Subcutaneous abdominal adipose tissue (tissue), 5 donors: Measurements from ENCODE around the gene AK5.

ENCODE experiments used
- H3K27ac ChIP-seq: one replicate; pipeline ENCODE4 v1.7.0; 2013; ENCODE audit warnings: low read depth, mild to moderate bottlenecking, inconsistent platforms, low read length, moderate library complexity
- H3K27me3 ChIP-seq, 5 donors: one replicate each; pipeline ENCODE4 v1.7.0; 2013; ENCODE audit warnings: low read length in 5 of 5, inconsistent platforms in 1 of 5; ENCODE audit not compliant: control insufficient read depth in 5 of 5, insufficient read depth in 4 of 5
- H3K36me3 ChIP-seq, 5 donors: one replicate each; pipeline ENCODE4 v1.7.0; 2013; ENCODE audit warnings: low read length in 5 of 5; ENCODE audit not compliant: control insufficient read depth in 5 of 5, insufficient read depth in 5 of 5
- H3K4me1 ChIP-seq, 5 donors: one replicate each; pipeline ENCODE4 v1.7.0; 2013; ENCODE audit warnings: low read length in 5 of 5, mild to moderate bottlenecking in 3 of 5, moderate library complexity in 1 of 5; ENCODE audit not compliant: control insufficient read depth in 5 of 5, insufficient read depth in 5 of 5
- H3K4me3 ChIP-seq, 5 donors: one replicate each; pipeline ENCODE4 v1.7.0; 2013; ENCODE audit warnings: low read length in 5 of 5, low read depth in 1 of 5
- H3K9ac ChIP-seq, 5 donors: one replicate each; pipeline ENCODE4 v1.7.0; 2013; ENCODE audit warnings: low read length in 5 of 5, mild to moderate bottlenecking in 4 of 5, moderate library complexity in 3 of 5
- H3K9me3 ChIP-seq, 5 donors: one replicate each; pipeline ENCODE4 v1.7.0; 2013; ENCODE audit warnings: low read length in 5 of 5; ENCODE audit not compliant: control insufficient read depth in 5 of 5
- donor health status: healthy.
- donor health status: healthy.
- donor health status: healthy.
- donor health status: healthy.
- donor health status: healthy.

The AK5 gene

DNA sequence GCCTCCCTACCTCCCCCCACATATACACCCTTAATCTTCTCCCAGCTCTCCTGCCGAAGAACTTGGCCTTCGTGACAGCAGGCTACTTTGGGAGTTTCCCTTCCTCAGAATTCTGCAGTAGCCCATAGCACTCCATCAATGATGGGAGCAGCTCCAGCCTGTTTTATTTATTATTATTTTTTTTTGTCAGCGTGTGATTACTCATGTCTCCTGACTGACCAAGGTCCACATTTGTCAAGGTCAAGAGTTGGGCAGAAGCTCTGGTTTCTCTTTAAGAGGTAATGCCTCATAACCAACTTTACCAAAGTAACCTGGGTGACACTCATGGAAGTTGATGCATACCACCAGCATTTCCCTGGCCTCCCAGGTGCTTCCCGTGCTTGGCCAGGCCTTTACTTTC is 275.2 kb downstream of the AK5 start:
- Histone ChIP-seq H3K9ac (no peak overlapping the region), H3K9me3 (peaks cover 0 to 2% (median 0%) of the 10 kb centered on the region in 5 donors), H3K4me3 (no peak overlapping the region)

DNA sequence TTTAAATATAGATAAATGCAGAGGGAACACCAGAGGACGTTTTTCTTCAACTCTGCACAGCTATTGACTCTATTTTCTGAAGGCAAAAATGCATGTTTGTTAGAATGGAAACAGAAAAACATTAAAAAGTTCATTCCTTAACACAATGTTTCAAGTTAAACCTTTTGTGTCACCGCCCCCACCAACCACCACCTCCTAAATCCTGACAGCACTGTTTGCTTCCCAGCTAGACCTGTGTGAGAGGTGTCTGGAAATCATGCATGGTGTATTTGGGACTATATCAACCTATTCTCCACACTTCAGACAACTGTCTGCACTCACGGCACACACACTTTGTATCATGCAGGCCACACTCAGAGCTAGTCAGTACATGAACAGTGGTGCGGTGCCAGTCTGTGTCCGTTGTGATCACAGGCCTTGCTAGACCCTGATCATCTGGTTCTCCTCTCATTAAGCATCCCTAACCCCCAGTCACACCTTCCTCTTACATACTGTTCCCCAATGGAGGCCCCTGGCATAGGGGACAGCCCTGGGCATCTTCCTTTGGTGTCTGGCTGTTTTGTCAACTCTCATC is 276.9 kb downstream of the AK5 start:
- Histone ChIP-seq H3K4me3 (no peak overlapping the region), H3K27ac (no peak overlapping the region), H3K4me1 (no peaks in the 10 kb centered on the region), H3K36me3 (peaks cover 0 to 20% (median 4%) of the 10 kb centered on the region in 5 donors), H3K27me3 (no peaks in the 10 kb centered on the region), H3K9ac (no peak overlapping the region), H3K9me3 (peaks cover 0 to 2% (median 0%) of the 10 kb centered on the region in 5 donors)

More for the DNA sequence above, 275.2 kb downstream of the AK5 start:
- H3K27ac ChIP-seq: no peak overlapping the region
- H3K36me3 ChIP-seq: peaks cover 0 to 16% (median 4%) of the 10 kb centered on the region in 5 donors
- no peaks in the 10 kb centered on the region for H3K27me3 ChIP-seq
- H3K4me1 ChIP-seq: no peaks in the 10 kb centered on the region

DNA sequence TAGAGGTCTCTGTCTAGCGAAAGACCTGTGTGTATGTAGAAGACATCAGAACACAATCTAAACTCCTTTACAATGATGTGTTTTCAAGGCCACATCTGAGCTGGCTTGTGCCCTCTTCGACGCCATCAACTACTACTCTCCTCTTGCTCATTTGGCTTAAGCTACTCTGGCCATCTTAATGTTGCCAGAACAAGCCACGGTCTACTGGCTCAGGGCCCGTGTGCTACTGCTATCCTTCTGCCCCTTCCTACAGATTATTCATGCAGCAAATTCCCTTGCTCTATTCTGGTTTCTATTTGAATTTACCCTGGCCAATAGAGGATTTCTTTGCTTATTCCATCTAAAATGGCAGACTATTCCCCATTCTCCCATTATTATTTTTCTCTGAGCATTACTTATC is 278.9 kb downstream of the AK5 start:
- Histone ChIP-seq H3K27me3 (no peaks in the 10 kb centered on the region), H3K27ac (no peak overlapping the region), H3K9ac (no peak overlapping the region), H3K36me3 (peaks cover 11 to 35% (median 15%) of the 10 kb centered on the region in 5 donors), H3K9me3 (peaks cover 0 to 2% (median 0%) of the 10 kb centered on the region in 5 donors), H3K4me3 (no peak overlapping the region), H3K4me1 (no peaks in the 10 kb centered on the region)

DNA sequence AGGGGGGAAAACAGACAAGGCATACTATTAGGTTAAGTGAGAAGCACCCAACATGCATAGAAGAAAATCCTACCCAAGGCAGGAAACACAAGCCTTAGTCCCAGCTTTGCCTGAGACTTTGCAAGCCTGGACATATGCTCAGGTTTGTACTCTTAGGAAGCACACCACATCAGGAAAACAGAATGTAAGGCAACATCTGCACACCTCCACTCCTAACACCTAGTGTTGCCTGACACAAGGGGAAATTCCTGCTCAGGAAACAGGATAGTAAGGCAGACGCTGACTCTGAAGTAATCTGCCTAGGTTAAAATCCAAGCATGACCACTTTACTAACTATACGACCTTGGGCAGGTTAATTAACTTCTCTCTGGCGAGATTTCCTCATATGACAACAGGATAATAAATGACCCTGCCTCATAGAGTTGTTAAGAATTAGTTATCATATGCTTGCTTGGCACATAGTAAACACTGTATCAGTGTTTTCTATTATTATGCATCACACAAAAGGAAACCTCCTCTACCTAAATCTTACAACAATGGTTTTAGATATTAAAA is 280.9 kb downstream of the AK5 start:
- H3K9ac ChIP-seq: no peak overlapping the region
- H3K9me3 ChIP-seq: peaks cover 0 to 2% (median 0%) of the 10 kb centered on the region in 5 donors
- no peaks in the 10 kb centered on the region for H3K27me3 ChIP-seq
- H3K36me3 ChIP-seq: peaks cover 31 to 54% (median 34%) of the 10 kb centered on the region in 5 donors
- no peak overlapping the region for H3K4me3 ChIP-seq
- no peak overlapping the region for H3K27ac ChIP-seq
- no peaks in the 10 kb centered on the region for H3K4me1 ChIP-seq

DNA sequence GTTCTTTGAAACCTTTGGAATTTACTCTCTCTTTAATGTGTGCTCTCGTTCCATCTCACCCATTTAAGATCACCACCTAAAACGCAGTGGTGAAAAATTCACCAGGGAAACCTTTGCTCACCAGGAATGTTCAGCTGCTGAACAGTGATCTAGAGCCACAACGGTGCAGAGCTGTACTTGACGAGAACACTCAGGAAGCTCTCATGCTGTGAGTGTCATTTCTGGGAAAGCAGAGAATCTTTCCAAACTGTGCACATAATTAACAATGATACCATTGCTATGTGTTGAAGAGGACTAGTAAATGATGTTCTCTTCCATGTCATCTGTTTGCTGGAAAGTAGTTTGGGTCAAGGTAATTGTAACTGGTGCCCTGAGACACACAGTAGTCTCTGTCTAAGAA is 283.5 kb downstream of the AK5 start:
- Histone ChIP-seq H3K27me3 (no peaks in the 10 kb centered on the region), H3K36me3 (peaks cover 31 to 55% (median 43%) of the 10 kb centered on the region in 5 donors), H3K9ac (no peak overlapping the region), H3K9me3 (no peaks in the 10 kb centered on the region), H3K4me3 (no peak overlapping the region), H3K27ac (no peak overlapping the region), H3K4me1 (no peaks in the 10 kb centered on the region)

DNA sequence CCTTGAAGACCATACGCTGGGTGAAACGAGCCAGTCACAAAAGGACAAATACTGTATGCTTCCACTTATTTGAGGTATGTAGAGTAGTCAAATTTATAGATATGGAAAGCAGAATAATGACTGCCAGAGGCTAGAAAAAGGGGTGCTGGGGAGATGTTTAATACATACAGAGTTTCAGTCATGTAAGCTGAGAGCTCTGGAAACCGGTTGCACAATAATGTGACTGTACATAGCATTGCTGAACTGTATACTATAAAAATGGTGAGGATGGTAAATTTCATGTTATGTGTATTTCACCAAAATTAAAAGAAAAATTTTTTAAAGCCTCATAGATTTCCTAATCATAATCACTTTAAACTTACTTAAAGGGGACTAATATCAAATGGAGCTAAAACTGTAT is 289.8 kb downstream of the AK5 start:
- no peak overlapping the region for H3K4me3 ChIP-seq
- H3K36me3 ChIP-seq: peaks cover 33 to 59% (median 48%) of the 10 kb centered on the region in 5 donors
- no peaks in the 10 kb centered on the region for H3K9me3 ChIP-seq
- H3K9ac ChIP-seq: no peak overlapping the region
- H3K4me1 ChIP-seq: no peaks in the 10 kb centered on the region
- H3K27me3 ChIP-seq: no peaks in the 10 kb centered on the region
- no peak overlapping the region for H3K27ac ChIP-seq

DNA sequence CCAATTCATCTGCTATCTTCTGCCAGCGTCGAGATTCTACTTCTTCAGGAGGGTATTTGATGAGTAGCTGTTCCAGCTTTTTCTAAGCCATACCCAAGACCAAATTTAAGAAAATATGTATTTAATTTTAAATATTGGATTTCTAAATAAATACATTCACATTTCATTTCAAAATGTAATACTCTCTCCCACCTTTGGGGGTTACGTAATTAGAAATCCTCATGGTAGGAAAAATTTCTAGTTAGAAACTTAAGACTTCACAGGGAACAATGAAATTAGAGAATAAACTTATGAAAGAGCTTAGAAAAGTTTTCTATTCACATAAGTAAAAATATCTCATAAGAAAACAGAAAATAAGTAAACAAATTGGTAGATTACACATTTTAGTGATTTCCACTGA is 297.7 kb downstream of the AK5 start:
- Histone ChIP-seq H3K4me1 (no peaks in the 10 kb centered on the region), H3K4me3 (no peak overlapping the region), H3K9me3 (no peaks in the 10 kb centered on the region), H3K27me3 (no peaks in the 10 kb centered on the region), H3K36me3 (peaks cover 26 to 60% (median 46%) of the 10 kb centered on the region in 5 donors), H3K27ac (no peak overlapping the region), H3K9ac (no peak overlapping the region)

DNA sequence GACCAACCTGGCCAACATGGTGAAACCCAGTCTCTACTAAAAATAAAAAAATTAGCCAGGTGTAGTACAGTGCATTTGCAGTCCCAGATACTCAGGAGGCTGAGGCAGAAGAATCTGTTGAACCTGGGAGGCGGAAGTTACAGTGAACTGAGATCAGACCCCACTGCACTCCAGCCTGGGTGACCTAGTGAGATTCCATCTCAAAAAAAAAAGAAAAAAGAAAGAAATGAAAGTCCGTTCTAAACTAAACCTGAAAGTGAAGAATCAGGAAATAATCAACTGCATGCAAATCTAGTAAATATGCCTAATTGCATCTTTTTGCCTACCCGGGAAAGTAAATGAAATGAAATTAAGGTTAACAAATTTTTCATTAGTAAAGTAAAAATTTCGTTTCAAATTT is 301.1 kb downstream of the AK5 start:
- no peak overlapping the region for H3K27ac ChIP-seq
- H3K9me3 ChIP-seq: no peaks in the 10 kb centered on the region
- H3K36me3 ChIP-seq: peaks cover 13 to 36% (median 30%) of the 10 kb centered on the region in 5 donors
- no peak overlapping the region for H3K9ac ChIP-seq
- no peaks in the 10 kb centered on the region for H3K4me1 ChIP-seq
- no peaks in the 10 kb centered on the region for H3K27me3 ChIP-seq
- H3K4me3 ChIP-seq: no peak overlapping the region

DNA sequence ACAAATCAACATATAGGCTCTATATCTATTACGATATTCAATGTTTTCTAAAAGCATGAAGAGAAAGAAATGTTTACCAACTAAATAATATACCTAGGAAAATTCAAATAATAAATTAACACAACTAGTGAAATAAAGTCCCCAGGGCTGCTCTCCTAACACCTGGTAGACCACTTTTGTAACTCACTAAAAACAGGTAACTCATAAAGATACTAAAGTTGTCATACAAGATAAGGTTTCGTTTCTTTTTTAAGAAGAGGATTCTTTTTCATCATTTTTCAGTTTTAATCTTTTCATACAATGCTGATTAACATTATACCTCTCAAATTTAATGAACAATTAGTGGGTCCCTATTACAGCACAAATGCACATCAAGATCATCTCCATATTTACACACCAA is 301.7 kb downstream of the AK5 start:
- H3K4me3 ChIP-seq: no peak overlapping the region
- H3K4me1 ChIP-seq: no peaks in the 10 kb centered on the region
- H3K36me3 ChIP-seq: peaks cover 13 to 33% (median 28%) of the 10 kb centered on the region in 5 donors
- no peak overlapping the region for H3K27ac ChIP-seq
- no peak overlapping the region for H3K9ac ChIP-seq
- H3K9me3 ChIP-seq: no peaks in the 10 kb centered on the region
- no peaks in the 10 kb centered on the region for H3K27me3 ChIP-seq

DNA sequence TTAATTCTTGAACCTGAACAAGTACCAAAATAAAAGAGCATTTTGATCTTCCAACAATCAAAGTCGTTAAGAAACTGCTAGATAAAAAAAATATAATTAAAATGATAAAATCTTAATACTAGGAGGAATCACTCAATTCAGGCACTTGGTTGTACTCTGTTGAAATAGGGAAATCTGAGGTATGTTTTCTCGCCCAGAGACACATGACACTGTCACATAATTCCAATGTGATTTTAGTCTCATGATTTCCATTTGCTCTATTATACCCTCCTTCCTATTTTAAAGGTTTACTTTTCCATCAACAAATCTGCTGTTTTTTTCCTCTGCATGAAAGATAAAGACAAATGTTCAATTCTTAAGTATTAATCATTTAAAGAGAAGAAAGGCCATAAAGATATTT is 303.1 kb downstream of the AK5 start:
- no peaks in the 10 kb centered on the region for H3K27me3 ChIP-seq
- peaks cover 10 to 25% (median 18%) of the 10 kb centered on the region in 5 donors for H3K36me3 ChIP-seq
- no peak overlapping the region for H3K9ac ChIP-seq
- H3K9me3 ChIP-seq: no peaks in the 10 kb centered on the region
- no peaks in the 10 kb centered on the region for H3K4me1 ChIP-seq
- no peak overlapping the region for H3K27ac ChIP-seq
- H3K4me3 ChIP-seq: no peak overlapping the region
